GM21423 (cell line): ENCODE results near the gene ITGA8.
"Not testable (repeated sequence)": the region's sequence is repeated elsewhere in the genome, so short reads cannot be mapped to it uniquely, and the experiment has no call there.

ENCODE experiments used
- ATAC-seq: cut with Tn5 transposase; IDR thresholded peaks from one replicate; pipeline ENCODE4 v1.9.1; 2021; ENCODE audit warnings: mild to moderate bottlenecking, moderate library complexity; ENCODE audit not compliant: unreplicated experiment

The ITGA8 gene

DNA sequence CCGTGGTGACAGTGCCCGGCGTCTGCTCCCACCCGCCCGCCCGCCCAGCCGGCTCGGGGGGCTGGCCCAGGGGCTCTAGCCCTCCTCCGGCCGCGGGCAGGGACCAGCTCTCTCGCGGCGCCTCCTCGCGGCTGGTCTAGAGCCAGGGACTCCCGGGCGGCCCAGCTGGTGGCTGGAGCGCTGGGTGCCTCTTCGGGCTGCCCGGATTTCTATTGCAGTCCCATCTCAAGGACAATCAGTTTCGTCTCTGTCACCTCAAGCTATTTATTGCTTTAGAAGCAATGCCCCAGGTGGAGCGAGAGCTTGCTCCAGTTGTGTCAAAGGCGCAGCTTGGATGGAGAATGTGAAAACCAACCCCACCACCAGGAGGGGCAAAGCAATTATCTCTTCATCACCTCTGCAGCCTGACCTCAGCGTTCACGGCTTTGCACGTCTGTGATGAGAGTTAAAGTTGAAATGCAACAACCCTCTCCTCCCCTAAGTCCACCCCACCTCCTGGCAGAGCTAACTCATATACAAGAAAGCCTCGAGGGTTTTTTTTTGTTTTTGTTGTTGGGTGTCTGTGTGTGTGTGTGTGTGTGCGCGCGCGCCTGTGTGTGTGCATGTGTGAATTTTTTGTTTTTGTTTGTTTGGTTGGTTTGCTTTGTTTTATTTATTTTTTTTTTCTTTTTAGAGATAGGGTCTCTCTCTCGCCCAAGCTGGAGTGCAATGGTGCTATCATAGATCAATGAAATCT is at the start of gene ITGA8:
Gene ITGA8 (minus strand): TSS at position 24 of the 736 bp plus-strand sequence. CDS start 151 bp downstream, outside the sequence.
- ATAC-seq = no peak

GRCh38 chr10:15764892-15765454 is 45.3 kb upstream of the ITGA8 start:
- ATAC-seq = no peak

- no peak for ATAC-seq
These were observed 43.3 kb upstream of the ITGA8 start for GRCh38 chr10:15763006-15763405.

DNA sequence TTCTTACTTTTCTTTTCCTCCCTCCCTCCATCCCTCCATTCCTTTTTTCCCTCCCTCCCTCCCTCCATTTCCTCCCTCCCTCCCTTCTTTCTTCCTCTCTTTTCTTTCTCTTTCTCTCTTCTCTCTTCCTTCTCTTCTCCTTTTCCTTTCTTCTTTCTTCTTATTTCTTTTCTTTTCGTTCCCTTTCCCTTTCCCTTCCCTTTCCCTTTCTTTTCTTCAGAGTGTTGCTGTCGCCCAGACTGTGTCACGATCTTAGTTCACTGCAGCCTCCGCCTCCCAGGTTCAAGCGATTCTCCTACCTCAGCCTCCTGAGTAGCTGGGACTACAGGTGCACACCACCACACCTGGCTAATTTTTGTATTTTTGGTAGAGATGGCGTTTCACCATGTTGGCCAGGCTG is 42.5 kb upstream of the ITGA8 start:
- not testable (repeated sequence) for ATAC-seq

- not testable (repeated sequence) for ATAC-seq
These were observed 41.5 kb upstream of the ITGA8 start for GRCh38 chr10:15761224-15761623.

DNA sequence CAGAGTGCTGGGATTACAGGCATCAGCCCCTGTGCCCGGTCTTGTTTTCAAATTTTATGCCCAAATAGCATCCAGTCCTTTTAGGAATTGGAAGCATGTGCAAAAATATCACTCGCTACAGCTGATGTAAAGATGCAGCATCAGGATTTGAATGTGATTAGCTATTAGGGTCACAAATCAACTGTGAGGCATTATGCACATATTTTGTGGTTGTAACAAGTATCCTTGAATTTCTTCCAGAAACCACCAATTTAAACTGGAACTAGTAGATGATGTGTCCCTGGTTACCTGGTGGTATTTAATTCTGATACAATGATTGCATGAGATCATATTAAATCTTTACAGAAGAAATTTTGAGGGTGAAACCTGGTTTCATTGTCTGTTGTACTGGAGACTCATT is 41.0 kb upstream of the ITGA8 start:
- no peak for ATAC-seq

DNA sequence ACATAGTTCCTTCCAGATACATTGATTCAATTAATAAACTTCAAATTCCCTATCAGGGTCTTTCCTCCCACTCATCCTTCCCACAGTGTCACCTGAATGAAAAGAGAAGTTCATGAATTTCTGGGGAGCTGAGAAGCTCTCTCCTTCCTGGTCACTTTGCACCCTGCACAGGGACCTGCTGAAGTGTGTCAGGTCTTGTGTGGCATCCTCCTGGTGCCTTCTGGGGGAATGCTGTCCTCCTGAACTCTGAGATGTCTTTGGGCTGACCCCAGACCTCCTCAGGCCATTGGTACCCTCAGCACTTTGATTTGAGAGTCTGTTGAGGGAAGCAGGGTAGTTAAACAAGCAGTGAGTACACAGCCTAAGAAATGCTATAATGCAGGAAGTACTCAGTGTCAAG is 39.5 kb upstream of the ITGA8 start:
- no peak for ATAC-seq

GRCh38 chr10:15758618-15759017 is 38.9 kb upstream of the ITGA8 start:
- ATAC-seq = no peak

DNA sequence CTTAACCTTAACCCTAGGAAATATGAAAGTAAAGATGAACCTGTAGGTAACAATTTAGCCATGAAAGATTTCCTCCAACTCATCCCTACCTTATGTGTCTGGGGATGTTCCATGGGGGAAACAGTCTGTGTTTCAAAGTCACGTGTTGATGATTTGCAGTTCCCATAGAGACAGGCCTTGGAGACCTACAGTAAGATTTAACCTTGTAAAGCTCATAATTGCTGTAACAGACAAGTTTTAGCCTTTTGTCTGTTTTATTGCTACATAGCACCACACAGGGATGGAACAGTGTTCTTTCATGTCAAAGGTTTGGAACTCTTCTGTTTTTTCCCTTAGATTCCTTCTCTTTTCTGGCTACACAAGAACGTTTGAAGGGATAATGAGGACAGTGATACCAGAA is 35.2 kb upstream of the ITGA8 start:
- ATAC-seq = no peak

GRCh38 chr10:15751046-15751445 is 31.3 kb upstream of the ITGA8 start:
- ATAC-seq = no peak

DNA sequence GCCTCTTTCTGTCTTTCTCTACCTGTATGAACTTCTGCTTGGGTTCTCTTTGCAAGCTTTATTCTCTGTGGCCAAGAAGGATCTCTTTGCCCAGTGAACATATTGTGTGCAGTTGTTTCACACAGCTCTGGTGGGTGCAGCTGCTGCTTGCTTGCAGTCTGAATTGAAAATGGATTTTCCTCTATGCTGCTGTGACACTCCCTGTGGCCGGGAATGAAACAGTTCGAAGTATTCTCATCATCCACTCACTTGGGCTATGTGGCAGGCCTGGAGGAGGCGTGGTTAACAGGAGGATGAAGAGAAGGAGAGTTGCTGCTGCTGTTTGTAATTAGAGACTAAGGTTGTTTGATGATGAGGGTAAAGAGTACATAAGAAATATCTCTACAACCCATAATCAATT is 28.4 kb upstream of the ITGA8 start:
- no peak for ATAC-seq

GRCh38 chr10:15747632-15748031 is 27.9 kb upstream of the ITGA8 start:
- no peak for ATAC-seq

- no peak for ATAC-seq
These were observed 26.0 kb upstream of the ITGA8 start for GRCh38 chr10:15745751-15746150.

DNA sequence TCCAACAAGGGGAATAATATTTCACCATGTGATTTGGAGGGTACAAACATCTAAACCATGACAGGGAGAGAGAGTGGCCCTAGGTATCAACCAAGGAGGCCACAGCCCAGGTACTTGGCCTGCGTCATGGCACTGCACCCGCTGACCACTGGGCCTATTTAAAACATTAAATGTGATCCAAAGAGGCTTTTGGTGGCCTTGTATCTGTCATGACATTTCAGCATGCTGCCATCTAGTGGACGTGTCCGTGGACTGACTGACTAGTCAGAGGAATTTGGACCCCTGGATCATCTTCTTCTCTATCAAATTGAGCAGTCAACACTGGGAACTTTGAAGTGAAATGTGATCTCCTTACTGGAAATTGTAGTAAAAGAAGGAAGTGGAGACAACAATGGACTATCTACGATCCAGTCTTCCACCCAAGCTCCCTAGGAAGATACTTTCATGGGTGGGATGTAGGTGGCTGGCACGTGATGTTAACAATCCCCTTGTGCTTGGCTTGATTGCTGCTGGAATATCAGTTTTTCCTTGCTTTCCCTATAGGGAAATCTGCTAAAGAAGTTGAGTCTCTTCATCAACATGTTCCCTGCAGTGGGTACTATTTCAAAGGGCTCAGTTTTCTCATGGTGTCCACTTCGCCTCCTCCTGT is 24.6 kb upstream of the ITGA8 start:
- ATAC-seq = no peak

DNA sequence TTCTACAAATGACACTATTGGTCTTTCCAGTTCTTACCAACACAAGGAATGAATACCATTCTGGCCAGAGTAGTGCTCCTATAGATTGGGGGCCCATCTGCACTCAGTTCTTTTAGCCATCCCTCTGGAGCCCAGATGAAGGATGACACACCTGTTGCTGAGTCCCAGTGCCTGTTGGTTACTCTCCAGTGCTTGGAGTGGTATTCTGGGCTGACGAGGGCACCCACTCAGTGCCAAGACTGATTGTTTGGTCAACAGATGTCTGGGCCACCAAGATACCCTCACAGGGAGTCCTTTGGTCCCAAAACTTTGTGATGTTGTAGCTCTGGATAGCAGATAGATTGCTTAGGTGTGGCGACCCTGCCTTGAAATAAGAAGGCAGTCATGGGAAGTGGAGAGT is 23.7 kb upstream of the ITGA8 start:
- ATAC-seq = no peak

DNA sequence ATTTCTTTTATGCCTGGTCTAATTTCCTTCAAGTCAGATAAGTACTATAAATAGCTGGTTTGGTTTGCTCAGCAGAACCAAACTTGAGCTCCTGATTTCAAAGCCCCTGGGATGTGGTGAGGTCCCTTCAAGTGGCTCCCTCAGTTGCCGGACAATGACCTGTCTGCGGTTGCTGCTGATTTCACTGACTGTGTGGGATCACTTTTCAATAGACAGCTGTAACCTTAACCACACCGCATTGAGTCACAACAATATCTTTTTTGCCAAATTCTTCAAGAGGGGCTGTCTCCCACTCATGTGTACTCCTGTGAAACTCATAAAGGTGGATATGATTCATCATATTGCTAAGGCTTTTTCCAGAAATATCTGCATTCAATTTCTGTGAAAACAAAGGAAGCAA is 23.1 kb upstream of the ITGA8 start:
- ATAC-seq = no peak

DNA sequence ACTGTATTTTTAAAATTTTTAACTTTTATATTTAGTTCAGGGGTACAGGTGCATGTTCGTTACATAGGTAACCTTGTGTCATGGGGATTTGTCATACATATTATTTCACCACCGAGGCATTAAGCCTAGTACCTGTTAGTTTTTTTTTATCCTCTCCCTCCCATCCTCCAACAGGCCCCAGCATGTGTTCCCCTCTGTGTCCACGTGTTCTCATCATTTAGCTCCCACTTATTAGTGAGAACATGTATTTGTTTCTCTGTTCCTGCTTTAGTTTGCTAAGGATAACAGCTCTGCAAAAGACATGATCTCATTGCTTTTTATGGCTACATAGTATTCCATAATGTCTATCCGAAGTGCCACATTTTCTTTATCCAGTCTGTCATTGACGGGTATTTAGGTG is 22.4 kb upstream of the ITGA8 start:
- no peak for ATAC-seq

GRCh38 chr10:15741581-15741980 is 21.9 kb upstream of the ITGA8 start:
- no peak for ATAC-seq

- ATAC-seq = no peak
These were observed 20.5 kb upstream of the ITGA8 start for GRCh38 chr10:15740261-15740660.

GRCh38 chr10:15739254-15739970 is 19.7 kb upstream of the ITGA8 start:
- no peak for ATAC-seq

GRCh38 chr10:15738270-15738925 is 18.7 kb upstream of the ITGA8 start:
- no peak for ATAC-seq
